Neural cell (in vitro differentiated cells): Measurements from ENCODE around the gene CLEC18C. TPM values are rescaled to one million over a fixed set of nuclear protein-coding genes. Genes with fewer than 3 reads are reported as not detected.
"Not testable (repeated sequence)": the region's sequence is repeated elsewhere in the genome, so short reads cannot be mapped to it uniquely, and the experiment has no call there.

ENCODE experiments used
- H2AFZ ChIP-seq: fragments of 200-600, 300-800 bp; sonication (generic), shearing (Covaris generic); 2 replicates; pipeline ENCODE4 v1.6.0; 2014; ENCODE audit warnings: low read depth, mild to moderate bottlenecking, antibody characterized with exemption, low read length, moderate library complexity
- H3F3A ChIP-seq: fragments of 200-600 bp; shearing (Covaris generic); 2 replicates; pipeline ENCODE4 v1.6.1; 2016; ENCODE audit warnings: mild to moderate bottlenecking, moderate library complexity, mixed read lengths, antibody characterized with exemption, low read length; ENCODE audit not compliant: insufficient read depth, poor library complexity, severe bottlenecking
- H3K27ac ChIP-seq: fragments of 200-600, 300-800 bp; sonication (generic), shearing (Covaris generic); 2 replicates; pipeline ENCODE4 v1.5.1; 2014; ENCODE audit warnings: mild to moderate bottlenecking, low read length, moderate library complexity
- H3K27me3 ChIP-seq: fragments of 300-800, 200-600 bp; sonication (generic), shearing (Covaris generic); 2 replicates; pipeline ENCODE4 v1.6.0; 2014; ENCODE audit warnings: mild to moderate bottlenecking, low read depth, low read length, moderate library complexity; ENCODE audit not compliant: insufficient read depth
- H3K36me3 ChIP-seq: fragments of 300-800, 200-600 bp; sonication (generic), shearing (Covaris generic); 2 replicates; pipeline ENCODE4 v1.5.1; 2014; ENCODE audit warnings: mild to moderate bottlenecking, antibody characterized with exemption, low read length, moderate library complexity; ENCODE audit not compliant: insufficient read depth
- H3K4me2 ChIP-seq: fragments of 300-800, 200-600 bp; sonication (generic), shearing (Covaris generic); 2 replicates; pipeline ENCODE4 v1.6.0; 2014; ENCODE audit warnings: mild to moderate bottlenecking, low read length
- H3K4me3 ChIP-seq: fragments of 300-800, 200-600 bp; sonication (generic), shearing (Covaris generic); 2 replicates; pipeline ENCODE4 v1.5.1; 2014; ENCODE audit warnings: mild to moderate bottlenecking, low read length, moderate library complexity
- H3K79me2 ChIP-seq: fragments of 200-600 bp; shearing (Covaris generic); replicated peaks from 2 replicates; pipeline ENCODE4 v1.6.0; 2014; ENCODE audit warnings: mild to moderate bottlenecking, low read length, moderate library complexity; ENCODE audit not compliant: insufficient read depth
- H3K9ac ChIP-seq: fragments of 300-800, 200-600 bp; sonication (generic), shearing (Covaris generic); 2 replicates; pipeline ENCODE4 v1.6.1; 2016; ENCODE audit warnings: mild to moderate bottlenecking, low read length, mixed read lengths
- H3K9me2 ChIP-seq: fragments of 200-600 bp; shearing (Covaris generic); 2 replicates; pipeline ENCODE4 v1.6.1; 2016; ENCODE audit warnings: mild to moderate bottlenecking, low read length, mixed read lengths; ENCODE audit not compliant: insufficient read depth
- H3K9me3 ChIP-seq: fragments of 200-600, 300-800 bp; sonication (generic), shearing (Covaris generic); 2 replicates; pipeline ENCODE4 v1.6.1; 2016; ENCODE audit warnings: mild to moderate bottlenecking, mixed run types, low read length, moderate library complexity, mixed read lengths
- H4K20me1 ChIP-seq: fragments of 200-600 bp; shearing (Covaris generic); 2 replicates; pipeline ENCODE4 v1.6.1; 2016; ENCODE audit warnings: mild to moderate bottlenecking, mixed run types; ENCODE audit not compliant: insufficient read depth
- polyA plus RNA-seq: library from polyadenylated mRNA; depleted of rRNA; stranded (reverse); fragments of >200 nt; gene quantifications from 2 replicates; pipeline ENCODE4 v1.2.3, GENCODE V29; 2014

The CLEC18C gene
- polyA plus RNA-seq, 1 donor from 2014 or later = 1.3 TPM

DNA sequence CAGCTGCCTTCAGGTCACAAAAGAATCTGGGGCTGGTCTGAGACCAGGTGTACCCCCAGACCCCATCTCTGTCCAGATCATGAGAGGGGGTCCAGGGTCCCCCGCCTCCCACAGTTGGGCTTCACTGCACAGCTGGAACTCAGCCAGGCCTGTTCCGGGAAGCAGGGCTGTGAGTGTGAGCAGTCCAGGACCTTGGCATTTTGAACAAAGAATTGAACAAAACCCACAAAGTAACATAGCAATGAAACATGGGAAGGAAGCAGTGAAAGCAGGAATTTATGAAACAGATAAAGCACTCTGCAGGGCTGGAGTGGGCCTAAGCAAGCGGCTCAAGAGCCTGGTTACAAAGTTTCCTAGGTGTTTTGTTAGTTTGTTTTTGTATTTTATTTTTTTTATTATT, 25.1 kb downstream of the CLEC18C start:
- H3K9ac ChIP-seq, H3F3A ChIP-seq, H3K9me2 ChIP-seq, H3K27me3 ChIP-seq, H4K20me1 ChIP-seq, H3K9me3 ChIP-seq, H3K27ac ChIP-seq, H3K36me3 ChIP-seq, H3K4me2 ChIP-seq, H2AFZ ChIP-seq, H3K4me3 ChIP-seq, H3K79me2 ChIP-seq: not testable (repeated sequence)

DNA sequence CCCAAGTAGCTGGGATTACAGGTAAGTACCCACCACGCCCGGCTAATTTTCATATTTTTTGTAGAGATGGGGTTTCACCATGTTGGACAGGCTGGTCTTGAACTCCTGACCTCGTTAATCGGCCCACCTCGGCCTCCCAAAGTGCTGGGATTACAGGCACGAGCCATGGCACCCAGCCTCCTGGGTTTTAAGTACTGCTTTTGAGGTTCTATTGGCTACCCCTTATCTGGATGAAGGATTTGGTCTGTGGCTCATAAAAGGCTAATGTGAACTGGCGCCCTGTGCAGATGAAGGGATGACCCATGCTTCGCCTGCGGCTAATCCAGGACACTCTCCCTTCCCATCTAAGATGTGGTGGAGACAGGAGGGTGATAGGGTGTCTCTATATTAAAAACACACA, 25.6 kb downstream of the CLEC18C start:
- H3F3A ChIP-seq = not testable (repeated sequence)

DNA sequence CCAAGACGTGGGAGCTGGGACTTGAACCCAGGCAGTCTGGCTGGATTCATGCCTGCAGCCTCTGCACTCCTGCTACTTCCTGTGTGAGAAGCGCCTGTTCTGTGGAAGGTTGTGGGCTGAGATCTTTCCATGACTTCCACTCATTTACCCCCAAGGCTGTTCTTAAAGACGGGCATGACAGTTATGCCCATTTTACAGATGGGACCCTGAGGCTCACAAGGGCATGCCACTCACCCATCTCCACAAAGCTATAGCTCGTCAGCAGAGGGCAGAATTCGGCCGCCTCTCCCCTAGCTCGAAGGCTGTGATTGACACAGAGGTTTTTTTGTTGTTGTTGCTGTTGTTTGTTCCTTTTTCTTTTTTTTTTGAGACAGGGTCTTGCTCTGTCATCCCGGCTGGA, 26.5 kb downstream of the CLEC18C start:
- not testable (repeated sequence) for H3K9ac ChIP-seq, H3K9me2 ChIP-seq, H3K4me2 ChIP-seq, H2AFZ ChIP-seq, H4K20me1 ChIP-seq, H3K27ac ChIP-seq, H3K36me3 ChIP-seq, H3K79me2 ChIP-seq, H3F3A ChIP-seq, H3K27me3 ChIP-seq, H3K4me3 ChIP-seq, H3K9me3 ChIP-seq

More for the DNA sequence above, 25.6 kb downstream of the CLEC18C start:
- H3K27ac ChIP-seq, H4K20me1 ChIP-seq, H3K4me2 ChIP-seq, H3K36me3 ChIP-seq, H3K9me3 ChIP-seq, H3K9me2 ChIP-seq, H3K79me2 ChIP-seq, H3K27me3 ChIP-seq, H3K4me3 ChIP-seq, H2AFZ ChIP-seq, H3K9ac ChIP-seq: not testable (repeated sequence)

DNA sequence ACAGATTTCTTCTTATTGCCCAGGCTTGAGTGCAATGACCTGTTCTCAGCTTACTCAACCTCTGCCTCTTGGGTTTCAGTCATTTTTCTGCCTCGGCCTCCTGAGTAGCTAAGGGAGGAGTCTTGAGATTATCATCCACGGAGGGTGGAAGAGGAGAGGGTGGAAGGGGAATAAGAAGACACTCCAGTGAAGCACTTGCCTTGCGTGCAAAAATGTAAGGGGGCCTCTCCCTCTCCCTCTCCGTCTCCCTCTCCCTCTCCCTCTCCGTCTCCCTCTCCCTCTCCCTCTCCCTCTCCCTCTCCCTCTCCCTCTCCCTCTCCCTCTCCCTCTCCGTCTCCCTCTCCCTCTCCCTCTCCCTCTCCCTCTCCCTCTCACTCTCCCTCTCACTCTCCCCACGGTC, 29.9 kb downstream of the CLEC18C start:
- H3K79me2 ChIP-seq, H3K27me3 ChIP-seq: not testable (repeated sequence)

GRCh38 chr16:70204010-70204409, 30.4 kb downstream of the CLEC18C start:
- not testable (repeated sequence) for H3K9ac ChIP-seq, H3K79me2 ChIP-seq, H4K20me1 ChIP-seq, H3K27me3 ChIP-seq, H3K36me3 ChIP-seq, H3K4me3 ChIP-seq, H3F3A ChIP-seq, H3K9me2 ChIP-seq, H2AFZ ChIP-seq, H3K9me3 ChIP-seq, H3K4me2 ChIP-seq, H3K27ac ChIP-seq

More for the DNA sequence above, 29.9 kb downstream of the CLEC18C start:
- H3K9me3 ChIP-seq, H3K4me3 ChIP-seq, H3K4me2 ChIP-seq, H3K36me3 ChIP-seq, H3K9ac ChIP-seq, H3K9me2 ChIP-seq, H4K20me1 ChIP-seq, H3K27ac ChIP-seq, H3F3A ChIP-seq, H2AFZ ChIP-seq: not testable (repeated sequence)

DNA sequence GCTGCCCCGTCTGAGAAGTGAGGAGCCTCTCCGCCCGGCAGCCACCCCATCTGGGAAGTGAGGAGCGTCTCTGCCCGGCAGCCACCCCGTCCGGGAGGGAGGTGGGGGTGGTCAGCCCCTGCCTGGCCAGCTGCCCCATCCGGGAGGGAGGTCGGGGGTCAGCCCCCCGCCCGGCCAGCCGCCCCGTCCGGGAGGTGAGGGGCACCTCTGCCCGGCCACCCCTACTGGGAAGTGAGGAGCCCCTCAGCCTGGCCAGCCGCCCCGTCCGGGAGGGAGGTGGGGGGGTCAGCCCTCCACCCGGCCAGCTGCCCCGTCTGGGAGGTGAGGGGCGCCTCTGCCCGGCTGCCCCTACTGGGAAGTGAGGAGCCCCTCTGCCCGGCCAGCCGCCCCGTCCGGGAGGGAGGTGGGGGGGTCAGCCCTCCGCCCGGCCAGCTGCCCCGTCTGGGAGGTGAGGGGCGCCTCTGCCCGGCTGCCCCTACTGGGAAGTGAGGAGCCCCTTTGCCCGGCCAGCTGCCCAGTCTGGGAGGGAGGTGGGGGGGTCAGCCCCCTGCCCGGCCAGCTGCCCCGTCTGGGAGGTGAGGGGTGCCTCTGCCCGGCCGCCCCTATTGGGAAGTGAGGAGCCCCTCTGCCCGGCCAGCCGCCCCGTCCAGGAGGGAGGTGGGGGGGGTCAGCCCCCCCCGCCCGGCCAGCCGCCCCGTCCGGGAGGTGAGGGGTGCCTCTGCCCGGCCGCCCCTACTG, 31.2 kb downstream of the CLEC18C start:
- not testable (repeated sequence) for H4K20me1 ChIP-seq, H2AFZ ChIP-seq, H3K4me2 ChIP-seq, H3K9me3 ChIP-seq, H3K36me3 ChIP-seq, H3K9me2 ChIP-seq, H3K4me3 ChIP-seq, H3K27me3 ChIP-seq, H3K79me2 ChIP-seq, H3K9ac ChIP-seq, H3K27ac ChIP-seq, H3F3A ChIP-seq

DNA sequence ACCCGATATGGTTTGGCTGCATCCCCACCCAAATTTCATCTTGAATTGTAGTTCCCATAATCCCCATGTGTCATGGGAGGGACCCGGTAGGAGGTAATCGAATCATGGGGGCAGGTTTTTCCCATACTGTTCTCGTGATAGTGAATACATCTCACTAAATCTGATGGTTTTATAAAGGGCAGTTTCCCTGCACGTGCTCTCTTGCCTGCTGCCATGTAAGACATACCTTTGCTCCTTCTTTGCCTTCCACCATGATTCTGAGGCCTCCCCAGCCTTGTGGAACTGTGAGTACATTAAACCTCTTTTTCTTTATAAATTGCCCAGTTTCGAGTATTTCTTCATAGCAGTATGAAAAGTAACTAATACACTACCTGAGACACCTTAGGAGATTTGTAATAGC, 32.8 kb downstream of the CLEC18C start:
- not testable (repeated sequence) for H3K4me3 ChIP-seq, H3K4me2 ChIP-seq, H3K36me3 ChIP-seq, H4K20me1 ChIP-seq, H3F3A ChIP-seq, H2AFZ ChIP-seq, H3K9me3 ChIP-seq, H3K27ac ChIP-seq, H3K79me2 ChIP-seq, H3K9ac ChIP-seq, H3K9me2 ChIP-seq, H3K27me3 ChIP-seq

GRCh38 chr16:70218586-70218985, 45.0 kb downstream of the CLEC18C start:
- not testable (repeated sequence) for H3F3A ChIP-seq, H3K79me2 ChIP-seq, H3K27me3 ChIP-seq, H3K27ac ChIP-seq, H2AFZ ChIP-seq, H3K9me3 ChIP-seq, H4K20me1 ChIP-seq, H3K9me2 ChIP-seq, H3K9ac ChIP-seq, H3K4me3 ChIP-seq, H3K4me2 ChIP-seq, H3K36me3 ChIP-seq
